ENCODE data around the gene RYR1.
"Not testable (repeated sequence)": the region's sequence is repeated elsewhere in the genome, so short reads cannot be mapped to it uniquely, and the experiment has no call there.

Gene RYR1

GRCh38 chr19:38517321-38517720, 83.8 kb downstream of the RYR1 start:
- no peak for DNase-seq

- not testable (repeated sequence) for DNase-seq
These were observed 84.5 kb downstream of the RYR1 start for GRCh38 chr19:38517980-38518379.

GRCh38 chr19:38519168-38519567, 85.7 kb downstream of the RYR1 start:
- no peak for DNase-seq

- DNase-seq = no peak
These were observed 86.5 kb downstream of the RYR1 start for GRCh38 chr19:38519988-38520387.

- no peak for DNase-seq
These were observed 89.4 kb downstream of the RYR1 start for GRCh38 chr19:38522915-38523314.

GRCh38 chr19:38523319-38523718, 89.8 kb downstream of the RYR1 start:
- DNase-seq = no peak

GRCh38 chr19:38524369-38524768, 90.9 kb downstream of the RYR1 start:
- no peak for DNase-seq

- no peak for DNase-seq
These were observed 91.6 kb downstream of the RYR1 start for GRCh38 chr19:38524994-38525634.

GRCh38 chr19:38526430-38526829, 92.9 kb downstream of the RYR1 start:
- no peak for DNase-seq

- no peak for DNase-seq
These were observed 94.1 kb downstream of the RYR1 start for GRCh38 chr19:38527466-38528136.

- DNase-seq = no peak
These were observed 94.8 kb downstream of the RYR1 start for GRCh38 chr19:38528213-38528755.

GRCh38 chr19:38528931-38529330, 95.4 kb downstream of the RYR1 start:
- DNase-seq = no peak

- no peak for DNase-seq
These were observed 98.0 kb downstream of the RYR1 start for GRCh38 chr19:38531515-38531914.

GRCh38 chr19:38532939-38533338, 99.4 kb downstream of the RYR1 start:
- DNase-seq = no peak

GRCh38 chr19:38534574-38534973, 101.1 kb downstream of the RYR1 start:
- no peak for DNase-seq

GRCh38 chr19:38535212-38535611, 101.7 kb downstream of the RYR1 start:
- DNase-seq = no peak

- no peak for DNase-seq
These were observed 103.8 kb downstream of the RYR1 start for GRCh38 chr19:38537071-38537936.

GRCh38 chr19:38538386-38538785, 104.9 kb downstream of the RYR1 start:
- DNase-seq = no peak

- DNase-seq = no peak
These were observed 105.5 kb downstream of the RYR1 start for GRCh38 chr19:38538793-38539528.

GRCh38 chr19:38539751-38540150, 106.3 kb downstream of the RYR1 start:
- DNase-seq = no peak

GRCh38 chr19:38542040-38542439, 108.5 kb downstream of the RYR1 start:
- no peak for DNase-seq

GRCh38 chr19:38543286-38543806, 109.9 kb downstream of the RYR1 start:
- DNase-seq = no peak

Data from fibroblast of skin of scalp (primary cell).